GM19035 (cell line): Measurements from ENCODE around the gene EXOC3L2.
"Not testable (repeated sequence)": the region's sequence is repeated elsewhere in the genome, so short reads cannot be mapped to it uniquely, and the experiment has no call there.

Experiments
- ATAC-seq: cut with Tn5 transposase; IDR thresholded peaks from one replicate; pipeline ENCODE4 v1.9.1; 2021; ENCODE audit not compliant: unreplicated experiment

EXOC3L2 gene

DNA sequence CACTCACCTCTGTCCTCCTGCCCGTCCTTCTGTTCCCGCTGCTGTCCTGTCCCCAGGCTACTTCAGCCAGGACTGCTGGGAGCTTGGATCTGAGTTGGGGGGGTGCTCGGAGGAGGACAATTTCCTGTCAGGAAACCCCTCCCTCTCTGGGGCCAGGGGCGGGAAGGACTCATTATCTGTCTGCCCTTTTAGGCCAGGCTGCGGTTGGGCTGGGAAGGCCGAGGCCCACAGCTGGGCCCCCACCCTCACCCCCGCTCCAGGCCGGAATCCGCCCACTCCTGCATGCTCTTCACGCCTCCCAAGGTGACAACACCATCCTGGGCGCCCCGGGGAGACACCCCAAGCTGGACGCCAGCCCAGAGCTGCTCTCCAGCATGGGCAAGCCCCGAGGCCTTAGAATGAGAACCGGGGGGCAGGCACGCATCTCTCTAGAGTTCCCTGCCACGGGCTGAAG lies at the start of gene EXOC3L2:
EXOC3L2 (minus strand) TSS at position 74 of the 454 bp plus-strand sequence. CDS start 6,362 bp downstream, outside the sequence.
- no peak for ATAC-seq

GRCh38 chr19:45294291-45295029 lies 49.3 kb upstream of the EXOC3L2 start:
- ATAC-seq: no peak

DNA sequence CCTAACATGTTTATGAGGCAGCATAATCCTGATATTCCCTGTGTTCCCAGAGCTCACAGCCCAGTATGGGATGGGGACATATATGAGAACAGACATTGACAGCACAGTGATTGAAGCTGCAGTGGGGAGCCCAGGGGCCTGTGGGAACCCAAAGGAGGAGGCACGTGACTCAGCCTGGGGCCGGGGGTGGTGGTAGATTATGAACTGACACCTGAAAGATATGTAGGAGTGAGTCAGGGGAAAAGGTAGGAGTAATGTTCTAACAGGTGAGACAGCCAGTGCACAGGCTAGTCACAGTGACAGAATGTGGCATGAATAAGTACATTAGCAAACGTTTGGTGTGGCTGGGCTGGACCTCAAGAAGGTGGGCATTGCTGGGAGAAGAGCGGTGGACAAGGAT lies 48.5 kb upstream of the EXOC3L2 start:
- no peak for ATAC-seq

- ATAC-seq: no peak
Measured at GRCh38 chr19:45291834-45292233, 46.6 kb upstream of the EXOC3L2 start.

DNA sequence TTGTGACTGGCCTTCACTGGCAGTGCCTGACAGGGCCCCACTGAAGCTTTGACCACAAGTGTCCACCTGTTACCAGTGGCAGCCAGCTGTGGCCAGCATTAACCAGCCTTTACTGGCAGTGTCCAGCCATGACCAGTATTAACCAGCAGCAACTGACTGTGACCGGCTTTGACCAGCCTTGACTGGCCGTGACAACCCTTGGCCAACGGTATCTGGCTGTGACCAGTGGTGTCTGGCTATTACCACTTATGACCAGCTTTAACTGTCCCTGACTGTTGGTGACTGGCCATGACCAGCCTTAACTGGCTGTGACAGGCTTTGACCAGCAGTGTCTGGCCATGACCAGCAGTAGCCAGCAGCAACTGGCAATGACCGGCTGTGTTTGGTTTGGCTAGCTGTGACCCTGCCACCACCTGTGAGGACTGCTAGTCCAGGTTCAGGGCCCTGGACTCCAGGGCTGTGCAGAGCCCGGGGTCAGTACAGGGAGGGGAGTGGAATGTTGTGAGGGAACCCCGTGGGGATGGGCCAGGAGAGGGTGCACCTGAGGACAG lies 45.2 kb upstream of the EXOC3L2 start:
- ATAC-seq: no peak

- ATAC-seq: no peak
Measured at GRCh38 chr19:45283443-45284033, 38.3 kb upstream of the EXOC3L2 start.

- ATAC-seq: no peak
Measured at GRCh38 chr19:45280471-45280961, 35.3 kb upstream of the EXOC3L2 start.

GRCh38 chr19:45279587-45280192 lies 34.5 kb upstream of the EXOC3L2 start:
- ATAC-seq: no peak

DNA sequence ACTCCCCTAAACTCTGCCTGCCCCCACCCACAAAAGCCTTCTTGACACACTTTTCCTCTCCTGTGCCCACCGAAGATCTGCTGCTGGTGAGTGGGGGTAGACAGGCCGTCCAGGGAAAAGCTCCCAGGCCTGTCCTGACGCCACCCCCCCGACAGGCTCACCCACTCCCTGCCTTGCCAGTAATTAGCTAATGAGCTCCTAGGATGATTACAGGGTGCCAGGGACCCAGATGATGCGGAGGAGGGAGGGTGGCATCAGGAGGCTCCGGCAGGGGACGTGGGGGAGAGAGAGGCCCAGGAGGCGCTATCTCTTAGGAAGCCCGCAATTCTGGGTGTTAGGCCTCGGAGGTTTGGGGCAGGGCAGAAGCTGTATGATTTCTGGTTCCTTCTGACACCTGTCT lies 32.9 kb upstream of the EXOC3L2 start:
- ATAC-seq: no peak

- ATAC-seq: no peak
Measured at GRCh38 chr19:45276284-45276687, 31.1 kb upstream of the EXOC3L2 start.

- no peak for ATAC-seq
Measured at GRCh38 chr19:45275370-45275971, 30.3 kb upstream of the EXOC3L2 start.

DNA sequence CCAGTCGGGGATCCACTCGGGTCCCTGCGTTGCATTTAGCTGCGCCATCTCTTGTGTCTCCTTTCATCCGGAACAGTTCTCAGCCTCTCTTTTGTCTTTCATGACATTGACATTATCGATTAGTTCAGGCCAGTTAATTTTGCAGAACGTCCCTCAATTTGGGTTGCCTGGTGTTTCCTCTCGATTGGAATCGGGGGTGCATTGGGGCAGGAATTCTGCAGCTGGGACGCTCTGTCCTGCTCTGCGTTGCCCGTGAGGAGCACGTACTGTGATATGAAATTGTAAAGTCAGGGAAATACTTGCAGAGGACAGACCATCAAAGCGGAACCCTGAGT lies 28.3 kb upstream of the EXOC3L2 start:
- ATAC-seq: no peak

DNA sequence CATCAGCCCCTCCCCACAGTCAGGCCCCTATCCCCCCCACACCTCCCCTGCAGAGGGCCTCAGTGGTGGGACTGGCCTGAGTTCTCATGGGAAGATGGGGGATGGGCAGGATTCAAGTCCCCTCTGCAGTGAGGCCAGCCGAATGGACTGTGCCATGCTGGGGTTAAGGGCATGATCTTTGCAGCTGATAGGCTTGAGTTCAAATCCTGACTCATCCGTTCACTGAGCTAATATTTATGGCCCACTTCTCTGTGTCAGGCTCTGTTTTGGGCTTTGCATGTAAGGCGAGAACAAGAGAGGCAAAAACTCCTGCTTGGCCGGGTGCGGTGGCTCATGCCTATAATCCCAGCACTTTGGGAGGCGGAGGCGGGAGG lies 26.5 kb upstream of the EXOC3L2 start:
- ATAC-seq: no peak

DNA sequence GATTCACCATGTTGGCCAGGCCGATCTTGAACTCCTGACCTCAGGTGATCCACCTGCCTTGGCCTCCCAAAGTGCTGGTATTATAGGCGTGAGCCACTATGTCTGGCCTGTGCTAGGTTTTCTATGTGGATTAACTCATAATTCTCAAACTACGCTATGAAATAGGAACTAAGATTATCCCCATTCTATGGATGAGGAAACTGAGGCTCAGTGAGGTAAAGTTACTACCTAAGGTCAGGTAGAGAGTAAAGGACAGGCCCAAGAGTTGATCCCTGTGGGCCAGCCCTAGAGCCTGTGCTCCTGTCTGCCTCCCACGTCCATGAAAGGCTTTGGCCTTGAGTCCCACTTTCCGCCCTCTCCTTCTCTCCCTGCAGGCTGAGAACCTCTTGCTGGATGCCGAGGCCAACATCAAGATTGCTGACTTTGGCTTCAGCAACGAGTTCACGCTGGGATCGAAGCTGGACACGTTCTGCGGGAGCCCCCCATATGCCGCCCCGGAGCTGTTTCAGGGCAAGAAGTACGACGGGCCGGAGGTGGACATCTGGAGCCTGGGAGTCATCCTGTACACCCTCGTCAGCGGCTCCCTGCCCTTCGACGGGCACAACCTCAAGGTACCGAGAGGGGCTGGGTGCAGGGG lies 26.0 kb upstream of the EXOC3L2 start:
- no peak for ATAC-seq

GRCh38 chr19:45269939-45270338 lies 24.7 kb upstream of the EXOC3L2 start:
- not testable (repeated sequence) for ATAC-seq

- no peak for ATAC-seq
Measured at GRCh38 chr19:45267296-45267695, 22.1 kb upstream of the EXOC3L2 start.

- ATAC-seq: no peak
Measured at GRCh38 chr19:45265375-45265774, 20.2 kb upstream of the EXOC3L2 start.

GRCh38 chr19:45264781-45265317 lies 19.6 kb upstream of the EXOC3L2 start:
- ATAC-seq: no peak

DNA sequence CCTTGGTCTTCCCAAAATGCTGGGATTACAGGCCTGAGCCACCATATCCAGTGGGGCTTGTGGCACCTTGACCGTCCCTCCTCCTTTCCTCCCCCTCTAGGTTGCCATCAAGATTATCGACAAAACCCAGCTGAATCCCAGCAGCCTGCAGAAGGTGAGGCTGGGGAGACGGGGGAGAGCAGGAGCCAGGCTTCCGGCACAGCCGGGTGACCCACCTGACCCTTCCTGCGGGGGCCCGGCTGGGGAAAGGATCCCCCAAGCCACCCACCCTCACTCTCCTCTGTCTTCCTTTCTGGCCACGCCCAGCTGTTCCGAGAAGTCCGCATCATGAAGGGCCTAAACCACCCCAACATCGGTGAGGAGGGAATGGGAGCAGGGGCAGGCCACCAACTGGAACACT lies 17.8 kb upstream of the EXOC3L2 start:
- ATAC-seq: no peak

- no peak for ATAC-seq
Measured at GRCh38 chr19:45262570-45262969, 17.4 kb upstream of the EXOC3L2 start.

- no peak for ATAC-seq
Measured at GRCh38 chr19:45258862-45259261, 13.7 kb upstream of the EXOC3L2 start.
